Measurements from ENCODE around the gene KIF3B.
"Not testable (repeated sequence)": the region's sequence is repeated elsewhere in the genome, so short reads cannot be mapped to it uniquely, and the experiment has no call there.

The KIF3B gene

DNA sequence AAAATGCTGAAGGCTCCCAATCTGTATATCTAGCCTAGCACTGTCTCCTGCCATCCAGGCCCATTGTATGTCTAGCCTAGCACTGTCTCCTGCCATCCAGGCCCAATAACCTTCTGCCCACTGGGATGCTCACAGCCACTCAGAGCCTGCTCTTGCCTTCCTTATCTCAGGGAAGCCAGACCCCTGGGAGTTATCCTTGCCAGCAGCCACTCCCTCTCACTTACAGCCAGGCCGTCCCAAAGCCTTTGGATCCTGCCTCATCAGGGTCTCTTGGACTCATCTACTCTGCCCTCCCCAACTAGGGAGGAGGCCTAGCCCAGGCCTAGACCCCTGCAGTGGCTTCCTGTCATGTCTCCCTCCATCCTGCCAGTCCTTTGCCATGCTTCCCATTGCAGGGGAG lies 37.3 kb downstream of the KIF3B start:
- Histone ChIP-seq H3K36me3 (ENCODE audit: control insufficient read depth, insufficient read depth, low read length) (peaks cover 12% of the 10 kb centered on the region), H3K27me3 (ENCODE audit: control insufficient read depth, insufficient read depth, low read length, poor library complexity, severe bottlenecking) (no peaks in the 10 kb centered on the region), H3K4me1 (ENCODE audit: control insufficient read depth, insufficient read depth, low read length) (no peaks in the 10 kb centered on the region), H3K27ac (ENCODE audit: insufficient read depth, low read depth, low read length, poor library complexity, severe bottlenecking) (no peak overlapping the region), H3K9me3 (ENCODE audit: control insufficient read depth, low read length) (no peaks in the 10 kb centered on the region), H3K4me3 (ENCODE audit: insufficient read depth, low read depth, low read length) (no peak overlapping the region)
- 79 to 91% methylated on average over 1 of the region's 1 CpG for WGBS, 2 experiments

DNA sequence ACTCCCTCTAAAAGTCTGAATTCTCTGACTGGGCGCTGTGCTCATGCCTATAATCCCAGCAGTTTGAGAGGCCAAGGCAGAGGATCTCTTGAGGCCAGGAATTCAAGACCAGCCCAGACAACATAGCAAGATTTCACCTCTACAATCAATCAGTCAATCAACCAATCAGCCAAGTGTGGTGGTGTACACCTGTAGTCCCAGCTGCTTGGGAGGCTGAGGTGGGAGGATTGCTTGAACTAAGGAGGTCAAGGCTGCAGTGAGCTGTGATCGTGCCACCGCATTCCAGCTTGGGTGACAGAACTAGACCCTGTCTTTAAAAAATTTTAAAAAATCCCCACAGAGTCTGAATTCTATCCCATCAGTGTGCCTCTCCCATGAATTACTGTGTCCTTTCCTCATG lies 37.9 kb downstream of the KIF3B start:
- peaks cover 6% of the 10 kb centered on the region for H3K36me3 ChIP-seq (ENCODE audit: control insufficient read depth, insufficient read depth, low read length)
- H3K9me3 ChIP-seq (ENCODE audit: control insufficient read depth, low read length), result no peaks in the 10 kb centered on the region
- H3K27ac ChIP-seq (ENCODE audit: insufficient read depth, low read depth, low read length, poor library complexity, severe bottlenecking), result no peak overlapping the region
- no peaks in the 10 kb centered on the region for H3K4me1 ChIP-seq (ENCODE audit: control insufficient read depth, insufficient read depth, low read length)
- WGBS, 2 experiments, result 89 to 93% methylated on average over 3 of the region's 3 CpGs
- H3K4me3 ChIP-seq (ENCODE audit: insufficient read depth, low read depth, low read length), result no peak overlapping the region
- H3K27me3 ChIP-seq (ENCODE audit: control insufficient read depth, insufficient read depth, low read length, poor library complexity, severe bottlenecking), result no peaks in the 10 kb centered on the region

DNA sequence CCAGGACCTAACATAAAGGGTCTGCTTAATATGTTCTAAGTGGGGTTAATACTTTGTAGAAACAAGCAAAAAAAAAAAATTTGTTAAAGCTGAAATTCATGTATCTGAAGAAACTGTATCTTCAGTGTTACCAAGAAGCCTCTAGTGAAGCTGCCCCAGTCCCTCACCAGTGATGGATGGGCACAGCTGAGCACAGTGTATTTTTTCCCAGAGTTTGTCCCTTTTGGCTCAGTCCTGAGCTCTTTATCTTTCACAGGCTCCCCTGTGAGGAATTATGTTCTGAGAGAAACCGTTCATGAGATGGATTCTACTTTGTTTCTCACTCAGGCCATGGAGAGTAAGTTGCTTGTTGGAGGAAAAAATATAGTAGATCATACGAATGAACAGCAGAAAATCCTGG lies 38.4 kb downstream of the KIF3B start:
- Histone ChIP-seq H3K27me3 (ENCODE audit: control insufficient read depth, insufficient read depth, low read length, poor library complexity, severe bottlenecking) (no peaks in the 10 kb centered on the region), H3K27ac (ENCODE audit: insufficient read depth, low read depth, low read length, poor library complexity, severe bottlenecking) (no peak overlapping the region), H3K4me3 (ENCODE audit: insufficient read depth, low read depth, low read length) (no peak overlapping the region), H3K9me3 (ENCODE audit: control insufficient read depth, low read length) (no peaks in the 10 kb centered on the region), H3K36me3 (ENCODE audit: control insufficient read depth, insufficient read depth, low read length) (peaks cover 3% of the 10 kb centered on the region), H3K4me1 (ENCODE audit: control insufficient read depth, insufficient read depth, low read length) (no peaks in the 10 kb centered on the region)
- WGBS, 2 experiments, result 91 to 95% methylated on average over 2 of the region's 2 CpGs

DNA sequence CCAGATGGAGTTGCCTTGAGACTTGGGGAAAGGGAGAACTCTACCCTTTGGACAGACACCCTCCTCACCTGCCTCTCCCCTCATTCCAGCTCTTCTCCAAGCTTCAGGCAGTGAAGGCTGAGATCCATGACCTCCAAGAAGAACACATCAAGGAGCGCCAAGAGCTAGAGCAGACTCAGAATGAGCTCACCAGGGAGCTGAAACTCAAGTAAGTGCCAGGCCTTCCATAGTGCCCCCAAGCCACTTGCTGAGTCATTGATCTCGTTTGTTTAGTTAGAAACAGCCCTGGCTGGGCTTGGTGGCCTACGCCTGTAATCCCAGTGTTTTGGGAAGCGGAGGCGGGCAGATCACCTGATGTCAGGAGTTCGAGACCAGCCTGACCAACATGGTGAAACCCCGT lies 39.2 kb downstream of the KIF3B start:
- Histone ChIP-seq H3K36me3 (ENCODE audit: control insufficient read depth, insufficient read depth, low read length) (no peaks in the 10 kb centered on the region), H3K27ac (ENCODE audit: insufficient read depth, low read depth, low read length, poor library complexity, severe bottlenecking) (no peak overlapping the region)
- 86 to 91% methylated on average over 7 of the region's 7 CpGs for WGBS, 2 experiments

DNA sequence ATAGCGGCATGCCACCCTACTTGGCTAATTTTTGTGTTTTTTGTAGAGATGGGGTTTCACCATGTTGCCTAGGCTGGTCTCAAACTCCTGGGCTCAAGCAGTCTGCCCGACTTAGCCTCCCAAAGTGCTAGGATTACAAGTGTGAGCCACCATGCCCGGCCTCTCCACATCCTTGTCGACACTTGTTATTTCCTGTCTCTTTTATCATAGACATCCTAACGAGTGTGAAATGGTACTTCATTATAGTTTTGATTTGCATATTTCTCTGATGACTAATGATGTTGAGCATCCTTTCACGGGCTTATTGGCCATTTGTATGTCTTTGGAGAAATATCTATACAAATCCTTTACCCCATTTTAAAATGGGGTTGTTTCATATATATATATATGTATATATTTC lies 41.6 kb downstream of the KIF3B start:
- 94 to 95% methylated on average over 5 of the region's 6 CpGs for WGBS, 2 experiments
- no peaks in the 10 kb centered on the region for H3K9me3 ChIP-seq (ENCODE audit: control insufficient read depth, low read length)
- H3K27me3 ChIP-seq (ENCODE audit: control insufficient read depth, insufficient read depth, low read length, poor library complexity, severe bottlenecking), result no peaks in the 10 kb centered on the region
- H3K4me3 ChIP-seq (ENCODE audit: insufficient read depth, low read depth, low read length), result no peak overlapping the region
- H3K27ac ChIP-seq (ENCODE audit: insufficient read depth, low read depth, low read length, poor library complexity, severe bottlenecking), result no peak overlapping the region
- no peaks in the 10 kb centered on the region for H3K36me3 ChIP-seq (ENCODE audit: control insufficient read depth, insufficient read depth, low read length)
- H3K4me1 ChIP-seq (ENCODE audit: control insufficient read depth, insufficient read depth, low read length), result no peaks in the 10 kb centered on the region

More for the DNA sequence above, 39.2 kb downstream of the KIF3B start:
- Histone ChIP-seq H3K4me1 (ENCODE audit: control insufficient read depth, insufficient read depth, low read length) (no peaks in the 10 kb centered on the region), H3K4me3 (ENCODE audit: insufficient read depth, low read depth, low read length) (no peak overlapping the region), H3K9me3 (ENCODE audit: control insufficient read depth, low read length) (no peaks in the 10 kb centered on the region), H3K27me3 (ENCODE audit: control insufficient read depth, insufficient read depth, low read length, poor library complexity, severe bottlenecking) (no peaks in the 10 kb centered on the region)

DNA sequence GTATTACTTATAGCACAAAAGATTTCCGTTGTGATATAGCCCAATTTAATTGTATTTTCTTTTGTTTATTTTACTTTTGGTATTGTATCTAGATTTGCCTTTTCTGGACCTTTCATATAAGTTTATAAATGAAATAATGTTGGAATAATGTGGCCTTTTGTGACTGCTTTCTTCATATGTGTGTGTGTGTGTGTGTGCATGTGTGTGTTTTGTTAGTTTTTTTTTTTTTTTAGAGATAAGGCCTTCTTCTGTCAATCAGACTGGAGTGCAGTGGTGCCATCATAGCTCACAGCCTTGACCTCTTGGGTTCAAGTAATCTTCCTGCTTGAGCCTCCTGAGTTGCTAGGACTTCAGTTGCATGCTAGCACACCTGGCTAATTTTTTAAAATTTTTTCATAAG lies 42.9 kb downstream of the KIF3B start:
- WGBS, 2 experiments, result 88% methylated on average over 1 of the region's 1 CpG; no CpG with 5 or more reads in 1 of the 2 experiments
- Histone ChIP-seq H3K4me3 (ENCODE audit: insufficient read depth, low read depth, low read length) (no peak overlapping the region), H3K27ac (ENCODE audit: insufficient read depth, low read depth, low read length, poor library complexity, severe bottlenecking) (no peak overlapping the region), H3K36me3 (ENCODE audit: control insufficient read depth, insufficient read depth, low read length) (no peaks in the 10 kb centered on the region), H3K27me3 (ENCODE audit: control insufficient read depth, insufficient read depth, low read length, poor library complexity, severe bottlenecking) (no peaks in the 10 kb centered on the region), H3K4me1 (ENCODE audit: control insufficient read depth, insufficient read depth, low read length) (no peaks in the 10 kb centered on the region), H3K9me3 (ENCODE audit: control insufficient read depth, low read length) (no peaks in the 10 kb centered on the region)

DNA sequence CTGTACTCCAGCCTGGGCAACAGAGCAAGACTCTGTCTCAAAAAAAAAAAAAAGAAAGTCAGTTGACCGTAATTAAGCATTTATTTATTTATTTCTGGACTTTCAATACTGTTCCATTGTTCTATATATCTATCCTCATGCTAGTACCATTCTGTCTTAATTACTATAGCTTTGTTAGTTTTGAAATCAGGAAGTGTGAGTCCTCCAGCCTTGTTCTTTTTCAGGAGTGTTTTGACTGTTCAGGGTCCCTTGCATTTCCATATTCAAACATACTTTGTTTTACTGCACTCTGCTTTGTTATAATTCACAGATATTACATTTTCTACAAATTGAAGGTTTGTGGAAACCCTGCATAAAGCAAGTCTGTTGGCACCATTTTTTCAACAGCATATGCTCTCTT lies 43.9 kb downstream of the KIF3B start:
- 100% methylated on average over 1 of the region's 1 CpG; no CpG with 5 or more reads in 1 of the 2 experiments for WGBS, 2 experiments
- no peaks in the 10 kb centered on the region for H3K36me3 ChIP-seq (ENCODE audit: control insufficient read depth, insufficient read depth, low read length)
- no peaks in the 10 kb centered on the region for H3K9me3 ChIP-seq (ENCODE audit: control insufficient read depth, low read length)
- H3K27ac ChIP-seq (ENCODE audit: insufficient read depth, low read depth, low read length, poor library complexity, severe bottlenecking), result no peak overlapping the region
- H3K27me3 ChIP-seq (ENCODE audit: control insufficient read depth, insufficient read depth, low read length, poor library complexity, severe bottlenecking), result no peaks in the 10 kb centered on the region
- H3K4me1 ChIP-seq (ENCODE audit: control insufficient read depth, insufficient read depth, low read length), result no peaks in the 10 kb centered on the region
- no peak overlapping the region for H3K4me3 ChIP-seq (ENCODE audit: insufficient read depth, low read depth, low read length)

DNA sequence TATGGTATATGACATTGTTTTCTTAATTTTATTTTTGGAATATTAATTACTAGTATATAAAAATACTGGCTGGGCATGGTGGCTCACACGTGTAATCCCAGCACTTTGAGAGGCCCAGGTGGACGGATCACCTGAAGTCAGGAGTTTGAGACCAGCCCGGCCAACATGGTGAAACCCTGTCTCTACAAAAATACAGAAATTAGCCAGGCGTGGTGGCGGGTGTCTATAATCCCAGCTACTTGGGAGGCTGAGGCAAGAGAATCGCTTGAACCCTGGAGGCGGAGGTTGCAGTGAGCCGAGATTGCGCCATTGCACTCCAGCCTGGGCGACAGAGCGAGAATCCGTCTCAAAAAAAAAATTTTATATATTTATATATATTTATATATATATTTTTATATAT lies 44.8 kb downstream of the KIF3B start:
- not testable (repeated sequence) for H3K4me1 ChIP-seq (ENCODE audit: control insufficient read depth, insufficient read depth, low read length); H3K27me3 ChIP-seq (ENCODE audit: control insufficient read depth, insufficient read depth, low read length, poor library complexity, severe bottlenecking); H3K36me3 ChIP-seq (ENCODE audit: control insufficient read depth, insufficient read depth, low read length); H3K4me3 ChIP-seq (ENCODE audit: insufficient read depth, low read depth, low read length); H3K9me3 ChIP-seq (ENCODE audit: control insufficient read depth, low read length); H3K27ac ChIP-seq (ENCODE audit: insufficient read depth, low read depth, low read length, poor library complexity, severe bottlenecking)
- 96% methylated on average over 8 of the region's 12 CpGs for WGBS, 2 experiments

DNA sequence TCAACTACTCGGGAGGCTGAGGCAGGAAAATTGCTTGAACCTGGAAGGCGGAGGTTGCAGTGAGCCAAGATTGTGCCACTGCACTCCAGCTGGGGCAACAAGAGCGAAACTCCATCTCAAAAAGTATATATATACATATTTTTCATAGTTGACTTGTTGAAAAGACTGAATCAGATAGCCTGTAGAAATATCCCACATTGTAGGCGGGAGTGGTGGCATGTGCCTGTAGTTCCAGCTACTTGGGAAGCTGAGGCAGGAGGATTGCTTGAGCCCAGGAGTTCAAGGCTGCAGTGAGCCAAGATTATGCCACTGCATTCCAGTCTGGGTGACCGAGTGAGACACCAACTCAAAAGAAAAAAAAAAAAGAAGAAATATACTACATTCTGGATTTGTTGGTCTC lies 46.3 kb downstream of the KIF3B start:
- H3K27me3 ChIP-seq (ENCODE audit: control insufficient read depth, insufficient read depth, low read length, poor library complexity, severe bottlenecking); H3K36me3 ChIP-seq (ENCODE audit: control insufficient read depth, insufficient read depth, low read length); H3K4me1 ChIP-seq (ENCODE audit: control insufficient read depth, insufficient read depth, low read length); H3K4me3 ChIP-seq (ENCODE audit: insufficient read depth, low read depth, low read length); H3K9me3 ChIP-seq (ENCODE audit: control insufficient read depth, low read length); H3K27ac ChIP-seq (ENCODE audit: insufficient read depth, low read depth, low read length, poor library complexity, severe bottlenecking): not testable (repeated sequence)
- 90 to 99% methylated on average over 4 of the region's 5 CpGs for WGBS, 2 experiments

DNA sequence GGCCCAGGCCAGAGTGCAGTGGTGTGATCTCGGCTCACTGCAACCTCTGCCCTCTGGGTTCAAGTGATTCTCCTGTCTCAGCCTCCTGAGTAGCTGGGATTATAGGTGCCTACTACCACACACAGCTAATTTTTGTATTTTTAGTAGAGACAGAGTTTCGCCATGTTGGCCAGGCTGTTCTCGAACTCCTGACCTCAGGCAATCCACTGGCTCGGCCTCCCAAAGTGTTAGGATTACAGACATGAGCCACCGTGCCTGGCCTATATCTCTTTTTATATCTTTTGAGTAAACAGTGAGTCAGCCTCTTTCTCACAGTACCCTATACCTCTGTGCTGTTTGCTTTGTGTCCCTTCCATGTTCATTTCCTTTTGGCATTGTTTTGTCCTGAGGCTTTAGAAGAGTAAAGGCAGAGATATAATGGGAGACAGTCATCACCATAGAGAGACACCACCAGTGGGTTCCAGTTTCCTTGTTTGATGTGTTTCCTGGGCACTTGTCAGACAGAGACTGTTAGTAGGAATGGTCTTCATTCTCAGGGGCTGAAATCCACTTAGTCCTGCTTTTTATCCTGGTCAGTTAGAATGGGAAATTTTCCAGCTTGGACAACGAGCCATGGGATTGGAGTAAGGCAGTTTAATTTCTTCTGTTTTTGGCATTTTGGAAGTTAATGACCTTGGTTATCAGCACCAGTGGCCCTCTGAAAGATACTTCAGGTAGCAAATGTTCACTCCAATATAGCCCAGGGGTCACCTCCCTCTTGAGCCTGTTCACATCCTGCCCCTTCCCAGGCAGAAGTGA lies 48.5 kb downstream of the KIF3B start:
- peaks cover 4% of the 10 kb centered on the region for H3K36me3 ChIP-seq (ENCODE audit: control insufficient read depth, insufficient read depth, low read length)
- H3K9me3 ChIP-seq (ENCODE audit: control insufficient read depth, low read length), result no peaks in the 10 kb centered on the region
- 84 to 91% methylated on average over 6 of the region's 6 CpGs for WGBS, 2 experiments
- peak overlapping the region; percentile 16 for H3K27ac ChIP-seq (ENCODE audit: insufficient read depth, low read depth, low read length, poor library complexity, severe bottlenecking)
- H3K4me1 ChIP-seq (ENCODE audit: control insufficient read depth, insufficient read depth, low read length), result no peaks in the 10 kb centered on the region
- H3K27me3 ChIP-seq (ENCODE audit: control insufficient read depth, insufficient read depth, low read length, poor library complexity, severe bottlenecking), result no peaks in the 10 kb centered on the region
- H3K4me3 ChIP-seq (ENCODE audit: insufficient read depth, low read depth, low read length), result no peak overlapping the region

DNA sequence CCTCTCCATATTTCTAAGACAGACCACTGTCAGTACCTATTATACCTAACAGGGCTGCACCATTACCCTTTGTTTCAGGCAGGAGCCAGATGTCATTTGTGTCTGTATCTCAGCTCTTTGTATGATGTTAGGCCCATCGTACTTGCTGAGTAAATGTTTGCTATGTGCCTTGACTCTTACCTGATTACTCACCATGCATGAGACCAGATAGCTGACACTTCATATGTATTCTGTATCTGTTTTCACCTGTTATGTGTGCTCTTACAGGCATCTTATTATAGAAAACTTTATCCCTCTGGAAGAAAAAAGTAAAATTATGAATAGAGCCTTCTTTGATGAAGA lies 49.0 kb downstream of the KIF3B start:
- Histone ChIP-seq H3K27ac (ENCODE audit: insufficient read depth, low read depth, low read length, poor library complexity, severe bottlenecking) (no peak overlapping the region), H3K4me3 (ENCODE audit: insufficient read depth, low read depth, low read length) (no peak overlapping the region), H3K9me3 (ENCODE audit: control insufficient read depth, low read length) (no peaks in the 10 kb centered on the region), H3K4me1 (ENCODE audit: control insufficient read depth, insufficient read depth, low read length) (no peaks in the 10 kb centered on the region), H3K27me3 (ENCODE audit: control insufficient read depth, insufficient read depth, low read length, poor library complexity, severe bottlenecking) (no peaks in the 10 kb centered on the region), H3K36me3 (ENCODE audit: control insufficient read depth, insufficient read depth, low read length) (peaks cover 9% of the 10 kb centered on the region)
- WGBS, 2 experiments, result 92 to 100% methylated on average over 1 of the region's 1 CpG

All from ectodermal cell (in vitro differentiated cells).